HepG2 (cell line): ENCODE results near the gene FAAP100. TPM values are rescaled to one million over a fixed set of nuclear protein-coding genes. Genes with fewer than 3 reads are reported as not detected.

Experiments used
- ATAC-seq: fragments of 200-7000 bp; cut with Tn5 transposase; 3 replicates; pipeline ENCODE4 v1.9.1; 2020; ENCODE audit warnings: mild to moderate bottlenecking, moderate library complexity
- BruUV-seq: library from RNA; stranded (reverse); fragments of 400-500 nt; replicated peaks from 2 replicates; lab custom pipeline; 2021; lab: Mats Ljungman, UMichigan
- CTCF ChIA-PET: fragments of 300-600 bp; formaldehyde crosslinking; extraction: SDS; loops from one replicate; lab custom pipeline; 2021; ENCODE audit warnings: low total read pairs, inconsistent platforms, low intra/inter-chr PET ratio; lab: Yijun Ruan, JAX
- POLR2A ChIA-PET: fragments of 350-600 bp; sonication (Branson Sonifier 250); formaldehyde crosslinking; loops from one replicate; lab custom pipeline; 2020; ENCODE audit warnings: antibody characterized with exemption, inconsistent platforms; lab: Yijun Ruan, JAX
- DNase-seq: peaks from one replicate; pipeline ENCODE4 v3.0.0-alpha.2; 2015; ENCODE audit warnings: low spot score
- FAIRE-seq: peaks from 3 replicates; lab custom pipeline; 2011; peaks lifted over from hg19 to GRCh38; lab: Jason Lieb, UNC
- H2AFZ ChIP-seq: one replicate; pipeline ENCODE4 v1.6.1; 2011; ENCODE audit warnings: low read length, inconsistent platforms
- H3K27ac ChIP-seq: fragments of 300-600 bp; 3 replicates; pipeline ENCODE4 v1.8.0; 2011; ENCODE audit warnings: mixed run types, mild to moderate bottlenecking, mixed read lengths, low read length, inconsistent platforms; ENCODE audit not compliant: insufficient read depth; ENCODE audit errors: extremely low read length
- H3K27me3 ChIP-seq, 2 experiments: fragments of 200-600 bp in 1 of 2; 2 replicates in 1 of 2; 3 replicates in 1 of 2; pipeline versions ENCODE4 v1.6.0 to v1.8.0; 2011; ENCODE audit warnings: low read length in 2 of 2, mild to moderate bottlenecking in 2 of 2, moderate library complexity in 2 of 2, inconsistent platforms in 1 of 2; ENCODE audit not compliant: insufficient read depth in 2 of 2, control insufficient read depth in 1 of 2
- H3K36me3 ChIP-seq, 2 experiments: fragments of 200-600 bp in 1 of 2; replicated peaks in 1 of 2; 2 replicates in 1 of 2; 3 replicates in 1 of 2; pipeline versions ENCODE4 v1.5.1 to v1.8.0; 2011; ENCODE audit warnings: low read length in 2 of 2, inconsistent platforms in 1 of 2; ENCODE audit not compliant: insufficient read depth in 2 of 2, control insufficient read depth in 1 of 2
- H3K4me1 ChIP-seq: 2 replicates; pipeline ENCODE4 v1.5.1; 2012; ENCODE audit warnings: low read length, inconsistent platforms; ENCODE audit not compliant: insufficient read depth
- H3K4me2 ChIP-seq: 2 replicates; pipeline ENCODE4 v1.6.0; 2011; ENCODE audit warnings: low read depth, low read length, inconsistent platforms
- H3K4me3 ChIP-seq, 3 experiments: fragments of 200-600 bp in 1 of 3; sonication (generic), shearing (Covaris generic) in 1 of 3; replicated peaks in 1 of 3; 2 replicates each; pipeline ENCODE4 v1.5.1; 2011 to 2016; ENCODE audit warnings: low read length in 3 of 3, inconsistent platforms in 2 of 3, low read depth in 2 of 3, mild to moderate bottlenecking in 2 of 3, control low read depth in 1 of 3, mixed read lengths in 1 of 3; ENCODE audit not compliant: insufficient read depth in 1 of 3
- H3K79me2 ChIP-seq: one replicate; pipeline ENCODE4 v1.6.1; 2011; ENCODE audit warnings: low read length, inconsistent platforms; ENCODE audit not compliant: insufficient read depth
- H3K9ac ChIP-seq: 2 replicates; pipeline ENCODE4 v1.6.0; 2011; ENCODE audit warnings: mild to moderate bottlenecking, low read depth, low read length, inconsistent platforms; ENCODE audit not compliant: insufficient read depth
- H3K9me3 ChIP-seq: 2 replicates; pipeline ENCODE4 v1.5.1; 2012; ENCODE audit warnings: mild to moderate bottlenecking, low read length
- H4K20me1 ChIP-seq: 2 replicates; pipeline ENCODE4 v1.6.0; 2011; ENCODE audit warnings: inconsistent platforms, mild to moderate bottlenecking, low read length, moderate library complexity; ENCODE audit not compliant: insufficient read depth
- ASH2L ChIP-seq: fragments of 300-600, 200-600 bp; sonication (generic); IDR thresholded peaks from 2 replicates; pipeline ENCODE4 v1.7.0; 2017; ENCODE audit warnings: low read depth, mild to moderate bottlenecking, moderate library complexity, mixed read lengths, low read length; ENCODE audit not compliant: insufficient read length
- CAMTA2 ChIP-seq: sonication (generic); formaldehyde crosslinking; IDR thresholded peaks from 2 replicates; pipeline ENCODE4 v1.4.0; 2020; ENCODE audit warnings: mild to moderate bottlenecking, missing genetic modification reagents, borderline replicate concordance
- CERS6 ChIP-seq: sonication (generic); formaldehyde crosslinking; IDR thresholded peaks from 2 replicates; pipeline ENCODE4 v1.5.0; 2020; ENCODE audit warnings: missing genetic modification reagents
- ELF1 ChIP-seq: sonication (generic); formaldehyde crosslinking; IDR thresholded peaks from 2 replicates; pipeline ENCODE4 v1.4.0; 2020; ENCODE audit warnings: missing genetic modification reagents
- MNT ChIP-seq: fragments of 450-650 bp; IDR thresholded peaks from 2 replicates; pipeline ENCODE4 v1.6.1; 2016
- NR2F1 ChIP-seq, 2 experiments: fragments of 450-650 bp in 1 of 2; formaldehyde crosslinking in 1 of 2; IDR thresholded peaks; 2 replicates each; pipeline versions ENCODE4 v1.5.0 to v1.6.1; 2016 to 2020; ENCODE audit warnings: mild to moderate bottlenecking in 1 of 2, missing compliant biosample characterization in 1 of 2, missing genetic modification reagents in 1 of 2, moderate library complexity in 1 of 2
- RCOR2 ChIP-seq: IDR thresholded peaks from 2 replicates; pipeline ENCODE4 v1.6.1; 2016; ENCODE audit warnings: missing biosample characterization, missing genetic modification reagents
- SKIL ChIP-seq: sonication (generic); formaldehyde crosslinking; IDR thresholded peaks from 2 replicates; pipeline ENCODE4 v1.8.0; 2022; ENCODE audit warnings: missing genetic modification reagents, mild to moderate bottlenecking, moderate library complexity, borderline replicate concordance
- TSC22D2 ChIP-seq: sonication (generic); formaldehyde crosslinking; IDR thresholded peaks from 2 replicates; pipeline ENCODE4 v1.5.1; 2020; ENCODE audit warnings: missing genetic modification reagents, mild to moderate bottlenecking, borderline replicate concordance
- ZFP41 ChIP-seq: sonication (generic); formaldehyde crosslinking; IDR thresholded peaks from 2 replicates; pipeline ENCODE4 v1.4.0; 2020; ENCODE audit warnings: mild to moderate bottlenecking, missing genetic modification reagents, borderline replicate concordance
- ZNF558 ChIP-seq: sonication (generic); formaldehyde crosslinking; IDR thresholded peaks from 2 replicates; pipeline ENCODE4 v1.9.0; 2022; ENCODE audit warnings: mild to moderate bottlenecking, missing genetic modification reagents, borderline replicate concordance
- ZNF598 ChIP-seq: sonication (generic); formaldehyde crosslinking; IDR thresholded peaks from 2 replicates; pipeline ENCODE4 v1.5.1; 2020; ENCODE audit warnings: mild to moderate bottlenecking, missing genetic modification reagents, borderline replicate concordance
- ZNF609 ChIP-seq: sonication (generic); formaldehyde crosslinking; IDR thresholded peaks from 2 replicates; pipeline ENCODE4 v1.4.0; 2020; ENCODE audit warnings: mild to moderate bottlenecking, missing genetic modification reagents, borderline replicate concordance
- WGBS: methylation state at CpG from one replicate; pipeline ENCODE4 v1.1.6; 2017; ENCODE audit warnings: low lambda C conversion rate; 5-methylcytosine and 5-hydroxymethylcytosine counted together
- in situ Hi-C: cut with HindIII; loops from 2 replicates; pipeline ENCODE4 v1.10.0; 2017; ENCODE audit warnings: low pct_unique_long_range_greater_than_20kb; ENCODE audit not compliant: extremely low pct_ligation_motif_present
- intact Hi-C: fragments of 100-400 bp; cut with micrococcal nuclease; formaldehyde crosslinking; loops from one replicate; pipeline ENCODE4 v1.10.0; 2022; ENCODE audit not compliant: unreplicated experiment
- polyA plus RNA-seq, 8 experiments: library from polyadenylated mRNA; depleted of rRNA in 3 of 8; stranded (reverse) in 7 of 8; unstranded in 1 of 8; fragments of >200 nt; fragmentation: Illumina TruSeq in 4 of 8; extraction: Trizol in 4 of 8; gene quantifications; 2 replicates each; pipeline versions ENCODE4 v1.2.1 to v1.2.3, GENCODE V29; 2011 to 2016; ENCODE audit warnings: low read depth in 4 of 8, missing spikeins in 1 of 8, mixed read lengths in 1 of 8; ENCODE audit not compliant: insufficient read depth in 1 of 8
- total RNA-seq, 5 experiments: library from RNA; depleted of rRNA; stranded (reverse); fragments of >200 nt; fragmentation: Illumina TruSeq; extraction: Trizol; gene quantifications; 2 replicates each; pipeline ENCODE4 v1.2.3, GENCODE V29; 2016; ENCODE audit warnings: low read depth in 1 of 5

FAAP100 gene
- total and polyA plus RNA-seq, 2 of the 13 experiments (the other 11 are each of a cell fraction or from before 2014, with no cell fraction given): 7.6 to 20.8 TPM

GRCh38 chr17:81579821-81580321, 27.7 kb upstream of the FAAP100 start (continued):
- TF ChIP-seq ELF1 (CRISPR knock-in tag) (no peak), MNT (no peak), TSC22D2 (CRISPR knock-in tag) (no peak), ASH2L (no peak), RCOR2 (CRISPR knock-in tag) (no peak), SKIL (no peak)
- TF ChIP-seq, all 625 proteins: peak for 2

- no peak overlapping the region for H3K9ac ChIP-seq
- H4K20me1 ChIP-seq: peaks cover 5% of the 10 kb centered on the region; the same call in 1 of the 2 replicates
- no peak overlapping the region for H3K27ac ChIP-seq
- no peak for FAIRE-seq
- BruUV-seq: no TSS peak
- H3K9me3 ChIP-seq: no peaks in the 10 kb centered on the region
- 94% methylated on average over 6 of the region's 6 CpGs for WGBS
- in situ Hi-C loops: no loop called here
- DNase-seq: no peak
- H3K27me3 ChIP-seq: no peaks in the 10 kb centered on the region
- ChIA-PET CTCF (no interaction called here), POLR2A (no interaction called here)
- no peak overlapping the region for H2AFZ ChIP-seq
- peaks cover 45% of the 10 kb centered on the region for H3K4me1 ChIP-seq
- H3K4me3 ChIP-seq: no peak overlapping the region
- intact Hi-C loops: no loop called here
- ATAC-seq: no peak
- peaks cover 26 to 59% of the 10 kb centered on the region in 2 experiments for H3K36me3 ChIP-seq
- H3K79me2 ChIP-seq: peaks cover 11% of the 10 kb centered on the region
- H3K4me2 ChIP-seq: no peak overlapping the region
- TF ChIP-seq CAMTA2 (CRISPR knock-in tag): no peak
- TF ChIP-seq ZFP41 (CRISPR knock-in tag): no peak
- TF ChIP-seq ZNF558 (CRISPR knock-in tag): no peak
- TF ChIP-seq CERS6 (CRISPR knock-in tag): no peak
- no peak for TF ChIP-seq ZNF609 (CRISPR knock-in tag)
- no peak for TF ChIP-seq NR2F1 (CRISPR knock-in tag; IDR thresholded peaks at IDR 0.05)
- no peak for TF ChIP-seq ZNF598 (CRISPR knock-in tag)
Measured at GRCh38 chr17:81579298-81579697, 27.1 kb upstream of the FAAP100 start.
